Fibroblast of lung (primary cell): ENCODE data around the gene NLRP1.

ENCODE experiments used
- CTCF ChIP-seq, 2 donors: IDR thresholded peaks in 1 of 2; conservative IDR thresholded peaks in 1 of 2; 1 replicate in 1 of 2; 2 replicates in 1 of 2; pipeline ENCODE4 v1.5.1; 2011 to 2012; ENCODE audit warnings: low read length in 2 of 2, control low read depth in 1 of 2, inconsistent platforms in 1 of 2, low read depth in 1 of 2, mild to moderate bottlenecking in 1 of 2
- EZH2 ChIP-seq: IDR thresholded peaks from 2 replicates; pipeline ENCODE4 v1.5.1; 2012; ENCODE audit warnings: low read length, control low read depth, mild to moderate bottlenecking; ENCODE audit errors: missing control alignments

GRCh38 chr17:5588584-5588983 is 4.3 kb upstream of the NLRP1 start:
- TF ChIP-seq CTCF (conservative IDR thresholded peaks at IDR 0.05 in 1 of 2, IDR thresholded peaks at IDR 0.05 in 1 of 2; ENCODE audit: low read depth in 1 of 2, low read length in 2 of 2) (no peak), EZH2 (no peak)
